ENCODE measurements around the gene CA9.

DNA sequence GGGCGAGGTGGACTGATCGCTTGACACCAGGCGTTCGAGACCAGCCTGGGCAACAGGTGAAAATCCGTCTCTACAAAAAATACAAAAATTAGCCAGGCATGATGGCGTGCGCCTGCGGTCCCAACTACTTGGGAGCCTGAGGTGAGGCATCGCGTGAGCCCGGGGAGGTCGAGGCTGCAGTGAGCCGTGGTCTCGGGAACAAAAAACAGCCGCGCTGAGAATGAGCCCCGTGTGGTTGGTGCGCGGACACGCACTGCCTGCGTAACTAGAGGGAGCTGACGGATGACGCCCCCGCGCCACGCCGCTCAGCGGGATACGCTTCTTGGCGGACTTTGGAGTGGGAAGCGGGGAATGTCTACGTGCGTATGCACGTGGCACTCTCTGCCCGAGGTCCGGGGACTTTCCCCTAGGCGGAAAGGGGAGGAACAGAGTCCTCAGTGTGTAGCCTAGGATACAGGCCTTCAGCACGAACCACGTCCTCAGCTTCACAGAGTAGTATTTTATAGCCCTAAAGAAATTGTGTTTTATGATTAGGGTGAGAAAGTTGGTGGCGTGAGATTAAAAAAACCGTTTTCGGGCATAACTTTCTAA is 16.1 kb upstream of the CA9 start, which contains the start of gene RMRP:
- TF ChIP-seq, protein P1, sequence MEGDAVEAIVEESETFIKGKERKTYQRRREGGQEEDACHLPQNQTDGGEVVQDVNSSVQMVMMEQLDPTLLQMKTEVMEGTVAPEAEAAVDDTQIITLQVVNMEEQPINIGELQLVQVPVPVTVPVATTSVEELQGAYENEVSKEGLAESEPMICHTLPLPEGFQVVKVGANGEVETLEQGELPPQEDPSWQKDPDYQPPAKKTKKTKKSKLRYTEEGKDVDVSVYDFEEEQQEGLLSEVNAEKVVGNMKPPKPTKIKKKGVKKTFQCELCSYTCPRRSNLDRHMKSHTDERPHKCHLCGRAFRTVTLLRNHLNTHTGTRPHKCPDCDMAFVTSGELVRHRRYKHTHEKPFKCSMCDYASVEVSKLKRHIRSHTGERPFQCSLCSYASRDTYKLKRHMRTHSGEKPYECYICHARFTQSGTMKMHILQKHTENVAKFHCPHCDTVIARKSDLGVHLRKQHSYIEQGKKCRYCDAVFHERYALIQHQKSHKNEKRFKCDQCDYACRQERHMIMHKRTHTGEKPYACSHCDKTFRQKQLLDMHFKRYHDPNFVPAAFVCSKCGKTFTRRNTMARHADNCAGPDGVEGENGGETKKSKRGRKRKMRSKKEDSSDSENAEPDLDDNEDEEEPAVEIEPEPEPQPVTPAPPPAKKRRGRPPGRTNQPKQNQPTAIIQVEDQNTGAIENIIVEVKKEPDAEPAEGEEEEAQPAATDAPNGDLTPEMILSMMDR (IDR thresholded peaks at IDR 0.05 in 2 of 3, conservative IDR thresholded peaks at IDR 0.05 in 1 of 3; ENCODE audit: borderline replicate concordance in 1 of 3, insufficient read depth in 1 of 3, low read depth in 2 of 3, low read length in 2 of 3), result no peak
- TF ChIP-seq POLR2A (IDR thresholded peaks at IDR 0.05; ENCODE audit: borderline replicate concordance, extremely low read depth, insufficient read depth, insufficient read length), result no peak
- TF ChIP-seq POLR2AphosphoS5 (IDR thresholded peaks at IDR 0.05; ENCODE audit: low read depth, low read length), result peak; percentile 29; the same call in 1 of the 2 replicates
- TF ChIP-seq RAD21 (IDR thresholded peaks at IDR 0.05; ENCODE audit: low read depth), result no peak
- no peak for TF ChIP-seq ATF3 (IDR thresholded peaks at IDR 0.05)
- no peak for TF ChIP-seq EZH2 (IDR thresholded peaks at IDR 0.05)
- TF ChIP-seq EGR1 (IDR thresholded peaks at IDR 0.05; ENCODE audit: low read depth), result no peak
- TF ChIP-seq EZH2phosphoT487 (IDR thresholded peaks at IDR 0.05; ENCODE audit: borderline replicate concordance), result no peak
- TF ChIP-seq, protein P2, sequence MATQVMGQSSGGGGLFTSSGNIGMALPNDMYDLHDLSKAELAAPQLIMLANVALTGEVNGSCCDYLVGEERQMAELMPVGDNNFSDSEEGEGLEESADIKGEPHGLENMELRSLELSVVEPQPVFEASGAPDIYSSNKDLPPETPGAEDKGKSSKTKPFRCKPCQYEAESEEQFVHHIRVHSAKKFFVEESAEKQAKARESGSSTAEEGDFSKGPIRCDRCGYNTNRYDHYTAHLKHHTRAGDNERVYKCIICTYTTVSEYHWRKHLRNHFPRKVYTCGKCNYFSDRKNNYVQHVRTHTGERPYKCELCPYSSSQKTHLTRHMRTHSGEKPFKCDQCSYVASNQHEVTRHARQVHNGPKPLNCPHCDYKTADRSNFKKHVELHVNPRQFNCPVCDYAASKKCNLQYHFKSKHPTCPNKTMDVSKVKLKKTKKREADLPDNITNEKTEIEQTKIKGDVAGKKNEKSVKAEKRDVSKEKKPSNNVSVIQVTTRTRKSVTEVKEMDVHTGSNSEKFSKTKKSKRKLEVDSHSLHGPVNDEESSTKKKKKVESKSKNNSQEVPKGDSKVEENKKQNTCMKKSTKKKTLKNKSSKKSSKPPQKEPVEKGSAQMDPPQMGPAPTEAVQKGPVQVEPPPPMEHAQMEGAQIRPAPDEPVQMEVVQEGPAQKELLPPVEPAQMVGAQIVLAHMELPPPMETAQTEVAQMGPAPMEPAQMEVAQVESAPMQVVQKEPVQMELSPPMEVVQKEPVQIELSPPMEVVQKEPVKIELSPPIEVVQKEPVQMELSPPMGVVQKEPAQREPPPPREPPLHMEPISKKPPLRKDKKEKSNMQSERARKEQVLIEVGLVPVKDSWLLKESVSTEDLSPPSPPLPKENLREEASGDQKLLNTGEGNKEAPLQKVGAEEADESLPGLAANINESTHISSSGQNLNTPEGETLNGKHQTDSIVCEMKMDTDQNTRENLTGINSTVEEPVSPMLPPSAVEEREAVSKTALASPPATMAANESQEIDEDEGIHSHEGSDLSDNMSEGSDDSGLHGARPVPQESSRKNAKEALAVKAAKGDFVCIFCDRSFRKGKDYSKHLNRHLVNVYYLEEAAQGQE (IDR thresholded peaks at IDR 0.05; ENCODE audit: low read depth), result no peak
- TF ChIP-seq SIN3A (IDR thresholded peaks at IDR 0.05; ENCODE audit: low read depth), result no peak
- TF ChIP-seq YY1 (IDR thresholded peaks at IDR 0.05; ENCODE audit: extremely low read depth, insufficient replicate concordance, low read depth, low read length), result no peak

Measured in HCT116 (cell line).